IMR-90 (cell line): ENCODE results near the gene BRPF1. TPM values are rescaled to one million over a fixed set of nuclear protein-coding genes. Genes with fewer than 3 reads are reported as not detected.

Source experiments
- ATAC-seq: fragments of 200-7000 bp; cut with Tn5 transposase; 2 replicates; pipeline ENCODE4 v1.9.1; 2020; ENCODE audit warnings: low read depth, mild to moderate bottlenecking, moderate library complexity
- BruUV-seq: library from RNA; stranded (reverse); fragments of 400-500 nt; replicated peaks from 2 replicates; lab custom pipeline; 2021; lab: Mats Ljungman, UMichigan
- CTCF ChIA-PET: fragments of 300-600 bp; formaldehyde crosslinking; extraction: SDS; loops from one replicate; lab custom pipeline; 2021; ENCODE audit warnings: antibody characterized with exemption; lab: Yijun Ruan, JAX
- POLR2A ChIA-PET: fragments of 300-600 bp; sonication (Branson Sonifier 250); formaldehyde crosslinking; loops from one replicate; lab custom pipeline; 2022; ENCODE audit warnings: antibody characterized with exemption; ENCODE audit not compliant: unreplicated experiment; lab: Charles Lee
- DNase-seq: peaks from one replicate; pipeline ENCODE4 v3.0.0; 2013
- H2AFZ ChIP-seq: replicated peaks from 2 replicates; pipeline ENCODE3; 2013; ENCODE audit warnings: low read length, mild to moderate bottlenecking; ENCODE audit not compliant: poor library complexity
- H2AK5ac ChIP-seq: 2 replicates; pipeline ENCODE4 v1.6.1; 2013; ENCODE audit warnings: low read depth, low read length, inconsistent platforms
- H2AK9ac ChIP-seq: replicated peaks from 2 replicates; pipeline ENCODE3; 2013; ENCODE audit warnings: mild to moderate bottlenecking, low read depth, low read length, moderate library complexity; ENCODE audit not compliant: poor library complexity
- H2BK120ac ChIP-seq: 2 replicates; pipeline ENCODE4 v1.6.1; 2013; ENCODE audit warnings: low read depth, low read length, inconsistent platforms
- H2BK15ac ChIP-seq: 3 replicates; pipeline ENCODE4 v1.6.1; 2013; ENCODE audit warnings: low read depth, low read length, inconsistent platforms
- H2BK20ac ChIP-seq: 2 replicates; pipeline ENCODE4 v1.6.1; 2013; ENCODE audit warnings: low read depth, mild to moderate bottlenecking, inconsistent platforms, low read length, moderate library complexity
- H2BK5ac ChIP-seq: 2 replicates; pipeline ENCODE4 v1.6.1; 2013; ENCODE audit warnings: mild to moderate bottlenecking, low read depth, low read length, inconsistent platforms; ENCODE audit not compliant: poor library complexity, severe bottlenecking
- H3K14ac ChIP-seq: replicated peaks from 2 replicates; pipeline ENCODE4 v1.6.1; 2013; ENCODE audit warnings: low read depth, low read length, inconsistent platforms
- H3K18ac ChIP-seq: 2 replicates; pipeline ENCODE4 v1.6.1; 2013; ENCODE audit warnings: low read depth, low read length, control low read depth
- H3K23ac ChIP-seq: 2 replicates; pipeline ENCODE4 v1.6.1; 2013; ENCODE audit warnings: low read depth, low read length, inconsistent platforms
- H3K27ac ChIP-seq: 2 replicates; pipeline ENCODE4 v1.5.1; 2013; ENCODE audit warnings: mild to moderate bottlenecking, control low read depth, low read length; ENCODE audit not compliant: insufficient read depth
- H3K27me3 ChIP-seq: 2 replicates; pipeline ENCODE4 v1.6.1; 2013; ENCODE audit warnings: low read length; ENCODE audit not compliant: control insufficient read depth, insufficient read depth
- H3K36me3 ChIP-seq: 2 replicates; pipeline ENCODE4 v1.6.1; 2013; ENCODE audit warnings: low read length, mixed read lengths; ENCODE audit not compliant: control insufficient read depth, insufficient read depth
- H3K4ac ChIP-seq: 2 replicates; pipeline ENCODE4 v1.6.1; 2013; ENCODE audit warnings: low read depth, low read length, inconsistent platforms
- H3K4me1 ChIP-seq: 2 replicates; pipeline ENCODE4 v1.6.1; 2013; ENCODE audit warnings: low read length, mixed read lengths; ENCODE audit not compliant: control insufficient read depth, insufficient read depth
- H3K4me2 ChIP-seq: 2 replicates; pipeline ENCODE4 v1.6.1; 2013; ENCODE audit warnings: low read depth, mild to moderate bottlenecking, control low read depth, low read length, moderate library complexity
- H3K4me3 ChIP-seq: 2 replicates; pipeline ENCODE4 v1.5.1; 2013; ENCODE audit warnings: low read depth, mild to moderate bottlenecking, control low read depth, low read length, moderate library complexity; ENCODE audit not compliant: insufficient read depth
- H3K56ac ChIP-seq: 2 replicates; pipeline ENCODE4 v1.6.1; 2013; ENCODE audit warnings: low read length, inconsistent platforms; ENCODE audit not compliant: insufficient read depth; ENCODE audit errors: extremely low read depth
- H3K79me1 ChIP-seq, 2 experiments: 2 replicates each; pipeline ENCODE4 v1.6.1; 2013; ENCODE audit warnings: low read length in 2 of 2, inconsistent platforms in 1 of 2, low read depth in 1 of 2
- H3K9ac ChIP-seq: 2 replicates; pipeline ENCODE4 v1.6.1; 2013; ENCODE audit warnings: low read depth, low read length, control low read depth
- H3K9me1 ChIP-seq: 2 replicates; pipeline ENCODE4 v1.6.1; 2013; ENCODE audit warnings: low read length, inconsistent platforms; ENCODE audit not compliant: insufficient read depth
- H3K9me3 ChIP-seq: 2 replicates; pipeline ENCODE4 v1.6.1; 2013; ENCODE audit warnings: low read length; ENCODE audit not compliant: control insufficient read depth, insufficient read depth
- H4K20me1 ChIP-seq: 2 replicates; pipeline ENCODE4 v1.6.1; 2013; ENCODE audit warnings: low read length, inconsistent platforms; ENCODE audit not compliant: insufficient read depth
- H4K5ac ChIP-seq: 2 replicates; pipeline ENCODE4 v1.6.1; 2013; ENCODE audit warnings: mild to moderate bottlenecking, low read depth, low read length, control low read depth
- H4K8ac ChIP-seq, 2 experiments: 2 replicates each; pipeline ENCODE4 v1.6.1; 2013; ENCODE audit warnings: low read depth in 2 of 2, low read length in 2 of 2, control low read depth in 1 of 2, inconsistent platforms in 1 of 2
- H4K91ac ChIP-seq: 2 replicates; pipeline ENCODE4 v1.6.1; 2013; ENCODE audit warnings: low read depth, low read length, inconsistent platforms; ENCODE audit not compliant: insufficient read depth
- BHLHE40 ChIP-seq: fragments of 150-350 bp; IDR thresholded peaks from 2 replicates; pipeline ENCODE4 v1.6.1; 2016; ENCODE audit warnings: mild to moderate bottlenecking, low read depth, low read length
- CEBPB ChIP-seq: IDR thresholded peaks from 2 replicates; pipeline ENCODE4 v1.6.1; 2012; ENCODE audit warnings: low read depth, low read length, improper control_type of control experiment
- CHD1 ChIP-seq: IDR thresholded peaks from 2 replicates; pipeline ENCODE4 v1.6.1; 2012; ENCODE audit warnings: low read depth, low read length, improper control_type of control experiment
- ELK1 ChIP-seq: fragments of 150-350 bp; IDR thresholded peaks from 2 replicates; pipeline ENCODE4 v1.6.1; 2016; ENCODE audit warnings: low read depth, mild to moderate bottlenecking, low read length, moderate library complexity, borderline replicate concordance
- MAZ ChIP-seq: IDR thresholded peaks from 2 replicates; pipeline ENCODE4 v1.6.1; 2012; ENCODE audit warnings: low read depth, mild to moderate bottlenecking, low read length, improper control_type of control experiment, moderate library complexity, borderline replicate concordance
- MXI1 ChIP-seq: IDR thresholded peaks from 2 replicates; pipeline ENCODE4 v1.6.1; 2012; ENCODE audit warnings: low read depth, mild to moderate bottlenecking, low read length, moderate library complexity, borderline replicate concordance
- POLR2A ChIP-seq: IDR thresholded peaks from 2 replicates; pipeline ENCODE4 v1.6.1; 2012; ENCODE audit warnings: mild to moderate bottlenecking, low read depth, low read length
- RAD21 ChIP-seq: IDR thresholded peaks from 2 replicates; pipeline ENCODE4 v1.6.1; 2012; ENCODE audit warnings: low read length, improper control_type of control experiment
- RFX5 ChIP-seq: IDR thresholded peaks from 2 replicates; pipeline ENCODE4 v1.8.0; 2012; ENCODE audit warnings: low read depth, mild to moderate bottlenecking, low read length, moderate library complexity
- SMC3 ChIP-seq: fragments of 150-350 bp; IDR thresholded peaks from 2 replicates; pipeline ENCODE4 v1.6.1; 2016; ENCODE audit warnings: low read depth, mild to moderate bottlenecking, antibody characterized with exemption, low read length, moderate library complexity
- WGBS, 2 experiments: methylation state at CpG; one replicate each; pipeline versions ENCODE4 v1.1.5 to v1.1.7; 2013; ENCODE audit warnings: missing lambda C conversion rate in 2 of 2; ENCODE audit not compliant: insufficient read length in 1 of 2; ENCODE audit errors: extremely low coverage in 2 of 2; 5-methylcytosine and 5-hydroxymethylcytosine counted together
- dilution Hi-C: fragments of 300-500 bp; cut with HindIII; formaldehyde crosslinking; loops from one replicate; pipeline ENCODE4 v1.14.3; 2018; ENCODE audit warnings: low sequenced_read_pairs; ENCODE audit not compliant: unreplicated experiment
- in situ Hi-C: fragments of 300-500 bp; cut with MboI; formaldehyde crosslinking; loops from 3 replicates; pipeline ENCODE4 v1.14.3; 2019; ENCODE audit warnings: low sequenced_read_pairs, inconsistent platforms, mixed read lengths
- intact Hi-C: fragments of 100-400 bp; cut with micrococcal nuclease; formaldehyde crosslinking; loops from 2 replicates; pipeline ENCODE4 v1.10.0; 2022
- polyA plus RNA-seq, 3 experiments: library from polyadenylated mRNA; depleted of rRNA; stranded (reverse); fragments of >200 nt; gene quantifications; 2 replicates each; pipeline ENCODE4 v1.2.3, GENCODE V29; 2012; ENCODE audit warnings: low replicate concordance in 1 of 3
- total RNA-seq: library from RNA; depleted of rRNA; stranded (reverse); fragments of >200 nt; gene quantifications from 2 replicates; pipeline ENCODE4 v1.2.3, GENCODE V29; 2012
- TF ChIP-seq, protein P1 (sequence below): conservative IDR thresholded peaks from 2 replicates; pipeline ENCODE4 v1.5.1; 2012; ENCODE audit warnings: mild to moderate bottlenecking, low read depth, low read length, improper control_type of control experiment
- TF ChIP-seq, protein P2 (sequence below): fragments of 150-350 bp; IDR thresholded peaks from 2 replicates; pipeline ENCODE4 v1.6.1; 2017; ENCODE audit warnings: mild to moderate bottlenecking, antibody characterized with exemption, low read length, low read depth

Gene BRPF1
- total and polyA plus RNA-seq, 2 of the 4 experiments (the other 2 are of a cell fraction) = 13.6 to 15.6 TPM

GRCh38 chr3:9689757-9690156 lies 41.8 kb upstream of the BRPF1 start:
- no CpG with 5 or more reads among the region's 4 CpGs for WGBS, 2 experiments
- no peak for DNase-seq
- Histone ChIP-seq H2AK9ac (no peak overlapping the region), H3K4me3 (no peak overlapping the region), H3K14ac (no peak overlapping the region), H3K27me3 (no peaks in the 10 kb centered on the region), H3K9ac (no peak overlapping the region), H3K79me1 (no peaks in the 10 kb centered on the region), H4K91ac (no peak overlapping the region), H3K56ac (no peak overlapping the region), H2AK5ac (no peak overlapping the region), H4K8ac (no peak overlapping the region), H3K18ac (no peak overlapping the region), H3K27ac (no peak overlapping the region), H4K20me1 (no peaks in the 10 kb centered on the region; the same call in 1 of the 2 replicates), H3K23ac (no peak overlapping the region), H3K9me1 (no peaks in the 10 kb centered on the region; the same call in 1 of the 2 replicates), H3K36me3 (peaks cover 70% of the 10 kb centered on the region), H2BK20ac (no peak overlapping the region), H2AFZ (no peak overlapping the region), H2BK5ac (no peak overlapping the region), H3K9me3 (no peaks in the 10 kb centered on the region), H3K4ac (no peak overlapping the region), H2BK15ac (no peak overlapping the region), H3K4me2 (no peak overlapping the region), H2BK120ac (no peak overlapping the region), H3K4me1 (no peaks in the 10 kb centered on the region), H4K5ac (no peak overlapping the region)
- POLR2A ChIA-PET = no interaction called here
- CTCF ChIA-PET = no interaction called here
- ATAC-seq = no peak
- TF ChIP-seq MXI1 (no peak), RFX5 (no peak), MAZ (no peak), RAD21 (no peak), CEBPB (no peak), CHD1 (no peak), ELK1 (no peak), POLR2A (no peak), SMC3 (no peak), BHLHE40 (no peak)
- TF ChIP-seq, protein P1, sequence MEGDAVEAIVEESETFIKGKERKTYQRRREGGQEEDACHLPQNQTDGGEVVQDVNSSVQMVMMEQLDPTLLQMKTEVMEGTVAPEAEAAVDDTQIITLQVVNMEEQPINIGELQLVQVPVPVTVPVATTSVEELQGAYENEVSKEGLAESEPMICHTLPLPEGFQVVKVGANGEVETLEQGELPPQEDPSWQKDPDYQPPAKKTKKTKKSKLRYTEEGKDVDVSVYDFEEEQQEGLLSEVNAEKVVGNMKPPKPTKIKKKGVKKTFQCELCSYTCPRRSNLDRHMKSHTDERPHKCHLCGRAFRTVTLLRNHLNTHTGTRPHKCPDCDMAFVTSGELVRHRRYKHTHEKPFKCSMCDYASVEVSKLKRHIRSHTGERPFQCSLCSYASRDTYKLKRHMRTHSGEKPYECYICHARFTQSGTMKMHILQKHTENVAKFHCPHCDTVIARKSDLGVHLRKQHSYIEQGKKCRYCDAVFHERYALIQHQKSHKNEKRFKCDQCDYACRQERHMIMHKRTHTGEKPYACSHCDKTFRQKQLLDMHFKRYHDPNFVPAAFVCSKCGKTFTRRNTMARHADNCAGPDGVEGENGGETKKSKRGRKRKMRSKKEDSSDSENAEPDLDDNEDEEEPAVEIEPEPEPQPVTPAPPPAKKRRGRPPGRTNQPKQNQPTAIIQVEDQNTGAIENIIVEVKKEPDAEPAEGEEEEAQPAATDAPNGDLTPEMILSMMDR = no peak
- TF ChIP-seq, protein P2, sequence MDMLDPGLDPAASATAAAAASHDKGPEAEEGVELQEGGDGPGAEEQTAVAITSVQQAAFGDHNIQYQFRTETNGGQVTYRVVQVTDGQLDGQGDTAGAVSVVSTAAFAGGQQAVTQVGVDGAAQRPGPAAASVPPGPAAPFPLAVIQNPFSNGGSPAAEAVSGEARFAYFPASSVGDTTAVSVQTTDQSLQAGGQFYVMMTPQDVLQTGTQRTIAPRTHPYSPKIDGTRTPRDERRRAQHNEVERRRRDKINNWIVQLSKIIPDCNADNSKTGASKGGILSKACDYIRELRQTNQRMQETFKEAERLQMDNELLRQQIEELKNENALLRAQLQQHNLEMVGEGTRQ = no peak
- intact Hi-C loops = no loop called here
- BruUV-seq = no TSS peak
- dilution Hi-C loops = no loop called here
- in situ Hi-C loops = no loop called here
